HG03097 (cell line): ENCODE data around the gene TMEM234.
"Not testable (repeated sequence)": the region's sequence is repeated elsewhere in the genome, so short reads cannot be mapped to it uniquely, and the experiment has no call there.

ENCODE experiments used
- ATAC-seq: cut with Tn5 transposase; IDR thresholded peaks from one replicate; pipeline ENCODE4 v1.9.1; 2021; ENCODE audit not compliant: unreplicated experiment, low FRiP score

The TMEM234 gene

GRCh38 chr1:32221980-32222755 is at the start of gene TMEM234, which contains the start of gene EIF3I:
Gene TMEM234 (minus strand): TSS chr1:32222353. CDS start chr1:32222322, 31 bp downstream.
Gene EIF3I (plus strand): TSS chr1:32222407. CDS start chr1:32222442, 35 bp downstream.
- peak; percentile 83 for ATAC-seq

GRCh38 chr1:32269744-32270143 is 47.6 kb upstream of the TMEM234 start:
- no peak for ATAC-seq

GRCh38 chr1:32266921-32267591 is 44.9 kb upstream of the TMEM234 start:
- no peak for ATAC-seq

- ATAC-seq, result no peak
Measured at GRCh38 chr1:32265846-32266245, 43.7 kb upstream of the TMEM234 start.

- ATAC-seq, result no peak
Measured at GRCh38 chr1:32263744-32264143, 41.6 kb upstream of the TMEM234 start.

GRCh38 chr1:32263236-32263593 is 41.1 kb upstream of the TMEM234 start:
- not testable (repeated sequence) for ATAC-seq

GRCh38 chr1:32257227-32257508 is 35.0 kb upstream of the TMEM234 start:
- no peak for ATAC-seq

- no peak for ATAC-seq
Measured at GRCh38 chr1:32256473-32257226, 34.5 kb upstream of the TMEM234 start.

- no peak for ATAC-seq
Measured at GRCh38 chr1:32255072-32256071, 33.2 kb upstream of the TMEM234 start.

- ATAC-seq, result no peak
Measured at GRCh38 chr1:32250893-32251716, 29.0 kb upstream of the TMEM234 start, which contains the start of gene LCK. Gene LCK (plus strand): TSS chr1:32251265. CDS start chr1:32274330, 23,065 bp downstream.

- ATAC-seq, result peak; percentile 49
Measured at GRCh38 chr1:32249831-32250525, 27.8 kb upstream of the TMEM234 start.

GRCh38 chr1:32247983-32248889 is 26.1 kb upstream of the TMEM234 start:
- no peak for ATAC-seq

- ATAC-seq, result no peak
Measured at GRCh38 chr1:32247452-32247851, 25.3 kb upstream of the TMEM234 start.

- no peak for ATAC-seq
Measured at GRCh38 chr1:32246888-32247273, 24.7 kb upstream of the TMEM234 start, which contains the start of gene FAM167B. Gene FAM167B (plus strand): TSS chr1:32247222. CDS start chr1:32247422, 200 bp downstream.

GRCh38 chr1:32242341-32242851 is 20.2 kb upstream of the TMEM234 start:
- ATAC-seq, result no peak

GRCh38 chr1:32241001-32241763 is 19.0 kb upstream of the TMEM234 start:
- no peak for ATAC-seq
